Measurements from ENCODE around the gene MGA.

The MGA gene

GRCh38 chr15:41629463-41629862, 30.7 kb upstream of the MGA start:
- no peak for DNase-seq
- no peaks in the 10 kb centered on the region for H3K9me3 ChIP-seq (ENCODE audit: severe bottlenecking)
- TF ChIP-seq CTCF (IDR thresholded peaks at IDR 0.05; ENCODE audit: low read depth, low read length): no peak
- H3K27ac ChIP-seq: no peak overlapping the region
- H3K27me3 ChIP-seq (ENCODE audit: insufficient read depth, low read depth, severe bottlenecking): no peaks in the 10 kb centered on the region
- H3K4me3 ChIP-seq (ENCODE audit: low read depth, low read length): no peak overlapping the region
- H3K36me3 ChIP-seq: no peaks in the 10 kb centered on the region

GRCh38 chr15:41629883-41630282, 30.3 kb upstream of the MGA start:
- Histone ChIP-seq H3K27me3 (ENCODE audit: insufficient read depth, low read depth, severe bottlenecking) (no peaks in the 10 kb centered on the region), H3K9me3 (ENCODE audit: severe bottlenecking) (no peaks in the 10 kb centered on the region), H3K4me3 (ENCODE audit: low read depth, low read length) (no peak overlapping the region), H3K27ac (no peak overlapping the region), H3K36me3 (no peaks in the 10 kb centered on the region)
- TF ChIP-seq CTCF (IDR thresholded peaks at IDR 0.05; ENCODE audit: low read depth, low read length): no peak
- DNase-seq: no peak

GRCh38 chr15:41630616-41631217, 29.5 kb upstream of the MGA start:
- no peaks in the 10 kb centered on the region for H3K36me3 ChIP-seq
- DNase-seq: no peak
- no peak overlapping the region for H3K27ac ChIP-seq
- no peak overlapping the region for H3K4me3 ChIP-seq (ENCODE audit: low read depth, low read length)
- H3K9me3 ChIP-seq (ENCODE audit: severe bottlenecking): no peaks in the 10 kb centered on the region
- TF ChIP-seq CTCF (IDR thresholded peaks at IDR 0.05; ENCODE audit: low read depth, low read length): no peak
- no peaks in the 10 kb centered on the region for H3K27me3 ChIP-seq (ENCODE audit: insufficient read depth, low read depth, severe bottlenecking)

GRCh38 chr15:41631880-41632470, 28.2 kb upstream of the MGA start:
- H3K27me3 ChIP-seq (ENCODE audit: insufficient read depth, low read depth, severe bottlenecking): no peaks in the 10 kb centered on the region
- no peaks in the 10 kb centered on the region for H3K36me3 ChIP-seq
- TF ChIP-seq CTCF (IDR thresholded peaks at IDR 0.05; ENCODE audit: low read depth, low read length): no peak
- no peak overlapping the region for H3K4me3 ChIP-seq (ENCODE audit: low read depth, low read length)
- H3K27ac ChIP-seq: no peak overlapping the region
- no peak for DNase-seq
- H3K9me3 ChIP-seq (ENCODE audit: severe bottlenecking): no peaks in the 10 kb centered on the region

GRCh38 chr15:41633609-41634008, 26.6 kb upstream of the MGA start:
- Histone ChIP-seq H3K4me3 (ENCODE audit: low read depth, low read length) (no peak overlapping the region), H3K27me3 (ENCODE audit: insufficient read depth, low read depth, severe bottlenecking) (no peaks in the 10 kb centered on the region), H3K27ac (no peak overlapping the region), H3K9me3 (ENCODE audit: severe bottlenecking) (no peaks in the 10 kb centered on the region), H3K36me3 (no peaks in the 10 kb centered on the region)
- no peak for TF ChIP-seq CTCF (IDR thresholded peaks at IDR 0.05; ENCODE audit: low read depth, low read length)
- DNase-seq: no peak

Measured in WERI-Rb-1 (cell line).